AG10803 (cell line): ENCODE measurements around the gene SMOC2.

ENCODE experiments used
- DNase-seq: peaks from one replicate; pipeline ENCODE4 v3.0.0; 2010; ENCODE audit warnings: low read depth
- H3K4me3 ChIP-seq: 2 replicates; pipeline ENCODE4 v1.5.1; 2011; ENCODE audit warnings: mild to moderate bottlenecking, low read length, control low read depth
- CTCF ChIP-seq: conservative IDR thresholded peaks from 2 replicates; pipeline ENCODE4 v1.5.1; 2011; ENCODE audit warnings: mild to moderate bottlenecking, low read length, control low read depth, inconsistent platforms

SMOC2 gene

GRCh38 chr6:168619560-168620314 lies 178.8 kb downstream of the SMOC2 start:
- H3K4me3 ChIP-seq, result no peak overlapping the region
- no peak for TF ChIP-seq CTCF
- DNase-seq, result no peak

- no peak overlapping the region for H3K4me3 ChIP-seq
- DNase-seq, result no peak
- TF ChIP-seq CTCF, result no peak
Observed at GRCh38 chr6:168620578-168620977, 179.6 kb downstream of the SMOC2 start.

GRCh38 chr6:168623736-168624135 lies 182.8 kb downstream of the SMOC2 start:
- H3K4me3 ChIP-seq, result no peak overlapping the region
- no peak for DNase-seq
- TF ChIP-seq CTCF, result no peak

- no peak overlapping the region for H3K4me3 ChIP-seq
- DNase-seq, result no peak
- no peak for TF ChIP-seq CTCF
Observed at GRCh38 chr6:168624540-168624939, 183.6 kb downstream of the SMOC2 start.

GRCh38 chr6:168624948-168625347 lies 184.0 kb downstream of the SMOC2 start:
- TF ChIP-seq CTCF, result no peak
- H3K4me3 ChIP-seq, result no peak overlapping the region
- no peak for DNase-seq

GRCh38 chr6:168625602-168626001 lies 184.6 kb downstream of the SMOC2 start:
- no peak overlapping the region for H3K4me3 ChIP-seq
- TF ChIP-seq CTCF, result no peak
- no peak for DNase-seq

GRCh38 chr6:168626046-168626602 lies 185.1 kb downstream of the SMOC2 start:
- no peak for DNase-seq
- no peak for TF ChIP-seq CTCF
- H3K4me3 ChIP-seq, result no peak overlapping the region
